CD4-positive, CD25-positive, alpha-beta regulatory T cell (primary cell): ENCODE data around the gene RASIP1. TPM values are rescaled to one million over a fixed set of nuclear protein-coding genes. Genes with fewer than 3 reads are reported as not detected.
A peak's percentile ranks its signal among the peaks of the same experiment; 100 is the strongest.
"Not testable (repeated sequence)": the region's sequence is repeated elsewhere in the genome, so short reads cannot be mapped to it uniquely, and the experiment has no call there.

ENCODE experiments used
- ATAC-seq, 2 donors: fragments of 150-1000 bp; cut with Tn5 transposase; one replicate each; pipeline ENCODE4 v1.10.0; 2021; ENCODE audit warnings: low read depth in 2 of 2, moderate number of reproducible peaks in 2 of 2, moderate library complexity in 1 of 2
- DNase-seq, 3 donors: peaks; one replicate each; pipeline versions ENCODE4 v3.0.0 to v3.0.0-alpha.2; 2012 to 2022; ENCODE audit warnings: mixed read lengths in 1 of 3
- H3K27ac ChIP-seq: one replicate; pipeline ENCODE4 v1.7.0; 2013; ENCODE audit warnings: mild to moderate bottlenecking, low read length; ENCODE audit not compliant: insufficient read depth, poor library complexity, severe bottlenecking
- H3K27me3 ChIP-seq: one replicate; pipeline ENCODE4 v1.7.0; 2013; ENCODE audit warnings: low read length; ENCODE audit not compliant: control insufficient read depth, insufficient read depth
- H3K36me3 ChIP-seq: one replicate; pipeline ENCODE4 v1.7.0; 2013; ENCODE audit warnings: mild to moderate bottlenecking, low read length, moderate library complexity; ENCODE audit not compliant: control insufficient read depth, insufficient read depth
- H3K4me1 ChIP-seq: 2 replicates; pipeline ENCODE4 v1.7.0; 2013; ENCODE audit warnings: mild to moderate bottlenecking, low read length; ENCODE audit not compliant: insufficient read depth, control insufficient read depth, poor library complexity, severe bottlenecking
- H3K4me3 ChIP-seq: one replicate; pipeline ENCODE4 v1.7.0; 2013; ENCODE audit warnings: low read depth, mild to moderate bottlenecking, low read length, moderate library complexity
- H3K9me3 ChIP-seq, 2 experiments: 1 replicate in 1 of 2; 2 replicates in 1 of 2; pipeline ENCODE4 v1.7.0; 2013; ENCODE audit warnings: low read length in 2 of 2, mild to moderate bottlenecking in 1 of 2, moderate library complexity in 1 of 2; ENCODE audit not compliant: control insufficient read depth in 2 of 2
- H3K27ac Mint-ChIP-seq, 3 donors: one replicate each; pipeline ENCODE4 v1.8.0; 2020 to 2022; ENCODE audit warnings: mild to moderate bottlenecking in 3 of 3, mixed read lengths in 3 of 3, moderate library complexity in 2 of 3
- H3K27me3 Mint-ChIP-seq: one replicate; pipeline ENCODE4 v1.8.0; 2022; ENCODE audit warnings: mild to moderate bottlenecking, mixed read lengths
- H3K36me3 Mint-ChIP-seq: one replicate; pipeline ENCODE4 v1.8.0; 2020; ENCODE audit warnings: mixed read lengths
- H3K4me1 Mint-ChIP-seq, 4 donors: one replicate each; pipeline ENCODE4 v1.8.0; 2020 to 2022; ENCODE audit warnings: mixed read lengths in 4 of 4, mild to moderate bottlenecking in 1 of 4
- H3K4me3 Mint-ChIP-seq, 4 donors: one replicate each; pipeline ENCODE4 v1.8.0; 2020 to 2022; ENCODE audit warnings: mild to moderate bottlenecking in 4 of 4, mixed read lengths in 4 of 4, moderate library complexity in 3 of 4
- H3K9me3 Mint-ChIP-seq, 7 donors: one replicate each; pipeline ENCODE4 v1.8.0; 2020 to 2022; ENCODE audit warnings: mixed read lengths in 7 of 7, mild to moderate bottlenecking in 3 of 7, moderate library complexity in 2 of 7
- polyA plus RNA-seq, 4 donors: library from polyadenylated mRNA; unstranded; fragments of 300-500 nt; fragmentation: Illumina TruSeq; gene quantifications; one replicate each; pipeline ENCODE4 v1.2.3, GENCODE V29; 2021
- total RNA-seq: library from RNA; stranded (reverse); gene quantifications from one replicate; pipeline ENCODE4 v1.2.3, GENCODE V29; 2022

The RASIP1 gene
- total and polyA plus RNA-seq, 5 donors from 2014 or later: 0.13 to 0.55 (median 0.22) TPM

GRCh38 chr19:48689449-48689848, 51.0 kb downstream of the RASIP1 start:
- Mint-ChIP-seq H3K4me1 (no peaks in the 10 kb centered on the region), H3K9me3 (no peaks in the 10 kb centered on the region), H3K27me3 (no peaks in the 10 kb centered on the region), H3K4me3 (no peak overlapping the region), H3K27ac (no peak overlapping the region), H3K36me3 (peaks cover 3% of the 10 kb centered on the region)
- DNase-seq: no peak
- no peaks in the 10 kb centered on the region for H3K27me3 ChIP-seq
- no peaks in the 10 kb centered on the region for H3K9me3 ChIP-seq
- no peak overlapping the region for H3K27ac ChIP-seq
- no peaks in the 10 kb centered on the region for H3K4me1 ChIP-seq
- no peaks in the 10 kb centered on the region for H3K36me3 ChIP-seq
- ATAC-seq: no peak
- H3K4me3 ChIP-seq: no peak overlapping the region

- DNase-seq (no peak), ATAC-seq (no peak)
- Histone ChIP-seq H3K27me3 (no peaks in the 10 kb centered on the region), H3K27ac (no peak overlapping the region), H3K4me1 (no peaks in the 10 kb centered on the region), H3K4me3 (no peak overlapping the region), H3K9me3 (no peaks in the 10 kb centered on the region), H3K36me3 (no peaks in the 10 kb centered on the region)
- Mint-ChIP-seq H3K27ac (no peak overlapping the region), H3K4me3 (no peak overlapping the region), H3K36me3 (no peaks in the 10 kb centered on the region), H3K9me3 (no peaks in the 10 kb centered on the region), H3K27me3 (peaks cover 4% of the 10 kb centered on the region), H3K4me1 (no peaks in the 10 kb centered on the region)
These were observed 52.6 kb downstream of the RASIP1 start for GRCh38 chr19:48687776-48688175.

GRCh38 chr19:48686637-48687036, 53.8 kb downstream of the RASIP1 start:
- H3K4me3 Mint-ChIP-seq, H3K27ac Mint-ChIP-seq, H3K36me3 ChIP-seq, ATAC-seq, H3K27ac ChIP-seq, H3K27me3 ChIP-seq, H3K36me3 Mint-ChIP-seq, DNase-seq, H3K9me3 ChIP-seq, H3K27me3 Mint-ChIP-seq, H3K9me3 Mint-ChIP-seq, H3K4me1 ChIP-seq, H3K4me3 ChIP-seq, H3K4me1 Mint-ChIP-seq: not testable (repeated sequence)

GRCh38 chr19:48686088-48686487, 54.3 kb downstream of the RASIP1 start:
- H3K36me3 Mint-ChIP-seq: no peaks in the 10 kb centered on the region
- Histone ChIP-seq H3K36me3 (no peaks in the 10 kb centered on the region), H3K27ac (no peak overlapping the region), H3K4me3 (no peak overlapping the region), H3K9me3 (no peaks in the 10 kb centered on the region), H3K4me1 (no peaks in the 10 kb centered on the region), H3K27me3 (no peaks in the 10 kb centered on the region)
- ATAC-seq: no peak
- no peak for DNase-seq
- peaks cover 4% of the 10 kb centered on the region for H3K27me3 Mint-ChIP-seq
- H3K4me1 Mint-ChIP-seq: no peaks in the 10 kb centered on the region
- no peak overlapping the region for H3K27ac Mint-ChIP-seq
- no peak overlapping the region for H3K4me3 Mint-ChIP-seq
- no peaks in the 10 kb centered on the region for H3K9me3 Mint-ChIP-seq

GRCh38 chr19:48685583-48685982, 54.8 kb downstream of the RASIP1 start:
- Mint-ChIP-seq H3K27me3 (peaks cover 4% of the 10 kb centered on the region), H3K27ac (no peak overlapping the region), H3K4me1 (no peaks in the 10 kb centered on the region), H3K36me3 (no peaks in the 10 kb centered on the region), H3K9me3 (no peaks in the 10 kb centered on the region), H3K4me3 (no peak overlapping the region)
- ATAC-seq (no peak), DNase-seq (no peak)
- no peak overlapping the region for H3K27ac ChIP-seq
- no peaks in the 10 kb centered on the region for H3K9me3 ChIP-seq
- no peak overlapping the region for H3K4me3 ChIP-seq
- no peaks in the 10 kb centered on the region for H3K4me1 ChIP-seq
- H3K36me3 ChIP-seq: no peaks in the 10 kb centered on the region
- H3K27me3 ChIP-seq: no peaks in the 10 kb centered on the region

GRCh38 chr19:48683349-48683748, 57.1 kb downstream of the RASIP1 start:
- H3K27ac ChIP-seq: no peak overlapping the region
- Mint-ChIP-seq H3K9me3 (no peaks in the 10 kb centered on the region), H3K4me1 (no peaks in the 10 kb centered on the region), H3K27ac (no peak overlapping the region), H3K36me3 (no peaks in the 10 kb centered on the region), H3K4me3 (no peak overlapping the region), H3K27me3 (peaks cover 4% of the 10 kb centered on the region)
- H3K9me3 ChIP-seq: no peaks in the 10 kb centered on the region
- no peaks in the 10 kb centered on the region for H3K4me1 ChIP-seq
- H3K4me3 ChIP-seq: no peak overlapping the region
- H3K27me3 ChIP-seq: no peaks in the 10 kb centered on the region
- peak in 1 of 3 donors; percentile 22 for DNase-seq
- ATAC-seq: no peak
- no peaks in the 10 kb centered on the region for H3K36me3 ChIP-seq

GRCh38 chr19:48681127-48681470, 59.3 kb downstream of the RASIP1 start:
- no peaks in the 10 kb centered on the region for H3K9me3 Mint-ChIP-seq
- Histone ChIP-seq H3K4me3 (no peak overlapping the region), H3K36me3 (no peaks in the 10 kb centered on the region), H3K9me3 (no peaks in the 10 kb centered on the region), H3K27me3 (no peaks in the 10 kb centered on the region), H3K27ac (no peak overlapping the region), H3K4me1 (no peaks in the 10 kb centered on the region)
- DNase-seq (no peak), ATAC-seq (no peak)
- H3K4me3 Mint-ChIP-seq: no peak overlapping the region
- no peak overlapping the region for H3K27ac Mint-ChIP-seq
- H3K27me3 Mint-ChIP-seq: peaks cover 4% of the 10 kb centered on the region
- no peaks in the 10 kb centered on the region for H3K4me1 Mint-ChIP-seq
- no peaks in the 10 kb centered on the region for H3K36me3 Mint-ChIP-seq

- Mint-ChIP-seq H3K27me3 (peaks cover 4% of the 10 kb centered on the region), H3K4me1 (no peaks in the 10 kb centered on the region), H3K27ac (no peak overlapping the region), H3K4me3 (no peak overlapping the region), H3K36me3 (no peaks in the 10 kb centered on the region), H3K9me3 (no peaks in the 10 kb centered on the region)
- DNase-seq (no peak), ATAC-seq (no peak)
- no peaks in the 10 kb centered on the region for H3K9me3 ChIP-seq
- peaks cover 2% of the 10 kb centered on the region for H3K4me1 ChIP-seq
- H3K4me3 ChIP-seq: no peak overlapping the region
- H3K27me3 ChIP-seq: no peaks in the 10 kb centered on the region
- H3K36me3 ChIP-seq: no peaks in the 10 kb centered on the region
- no peak overlapping the region for H3K27ac ChIP-seq
These were observed 59.8 kb downstream of the RASIP1 start for GRCh38 chr19:48680436-48681126.
